B cell (primary cell): ENCODE results near the gene TAGLN2.

Source experiments
- EZH2 ChIP-seq: IDR thresholded peaks from 2 replicates; pipeline ENCODE4 v1.6.1; 2012; ENCODE audit warnings: borderline replicate concordance, low read depth, mild to moderate bottlenecking, moderate library complexity, low read length; ENCODE audit not compliant: insufficient read depth, poor library complexity, severe bottlenecking
- TF ChIP-seq, protein P1 (sequence below): fragments of 200-600 bp; IDR thresholded peaks from one replicate; pipeline ENCODE4 v1.8.0; 2022; ENCODE audit warnings: antibody characterized with exemption, mild to moderate bottlenecking

DNA sequence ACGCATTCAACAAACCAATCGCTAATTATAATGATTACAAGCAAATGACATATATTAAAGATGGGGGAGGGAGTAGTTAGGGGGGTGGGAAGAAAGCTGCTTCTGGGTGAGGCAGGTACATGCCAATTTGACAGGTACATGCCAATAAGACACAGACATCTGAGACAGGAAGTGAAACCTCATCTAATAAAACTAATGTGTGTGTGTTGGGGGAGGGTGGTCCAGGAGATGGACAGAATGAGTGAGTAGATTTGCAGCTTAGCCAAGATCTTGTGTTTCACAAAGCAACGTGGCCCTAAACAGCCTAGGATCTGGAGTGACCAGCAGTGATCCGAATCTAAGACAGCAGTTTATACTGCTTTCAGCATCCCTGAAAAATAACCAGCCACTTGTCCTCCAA is 36.1 kb downstream of the TAGLN2 start:
- TF ChIP-seq, protein P1, sequence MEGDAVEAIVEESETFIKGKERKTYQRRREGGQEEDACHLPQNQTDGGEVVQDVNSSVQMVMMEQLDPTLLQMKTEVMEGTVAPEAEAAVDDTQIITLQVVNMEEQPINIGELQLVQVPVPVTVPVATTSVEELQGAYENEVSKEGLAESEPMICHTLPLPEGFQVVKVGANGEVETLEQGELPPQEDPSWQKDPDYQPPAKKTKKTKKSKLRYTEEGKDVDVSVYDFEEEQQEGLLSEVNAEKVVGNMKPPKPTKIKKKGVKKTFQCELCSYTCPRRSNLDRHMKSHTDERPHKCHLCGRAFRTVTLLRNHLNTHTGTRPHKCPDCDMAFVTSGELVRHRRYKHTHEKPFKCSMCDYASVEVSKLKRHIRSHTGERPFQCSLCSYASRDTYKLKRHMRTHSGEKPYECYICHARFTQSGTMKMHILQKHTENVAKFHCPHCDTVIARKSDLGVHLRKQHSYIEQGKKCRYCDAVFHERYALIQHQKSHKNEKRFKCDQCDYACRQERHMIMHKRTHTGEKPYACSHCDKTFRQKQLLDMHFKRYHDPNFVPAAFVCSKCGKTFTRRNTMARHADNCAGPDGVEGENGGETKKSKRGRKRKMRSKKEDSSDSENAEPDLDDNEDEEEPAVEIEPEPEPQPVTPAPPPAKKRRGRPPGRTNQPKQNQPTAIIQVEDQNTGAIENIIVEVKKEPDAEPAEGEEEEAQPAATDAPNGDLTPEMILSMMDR: no peak
- no peak for TF ChIP-seq EZH2
